Natural killer cell (primary cell): ENCODE results near the gene SLC35F1. TPM values are rescaled to one million over a fixed set of nuclear protein-coding genes. Genes with fewer than 3 reads are reported as not detected.

Source experiments
- ATAC-seq, 3 donors: fragments of 150-1000 bp in 2 of 3; fragments of 200-7000 bp in 1 of 3; cut with Tn5 transposase; 1 replicate in 1 of 3; 2 replicates in 2 of 3; pipeline ENCODE4 v1.10.0; 2021; ENCODE audit warnings: mild to moderate bottlenecking in 2 of 3, moderate library complexity in 2 of 3
- DNase-seq, 2 donors: peaks; one replicate each; pipeline versions ENCODE4 v3.0.0 to v3.0.0-alpha.2; 2013 to 2021; ENCODE audit warnings: mixed read lengths in 1 of 2
- H3K27ac ChIP-seq: one replicate; pipeline ENCODE4 v1.5.1; 2013; ENCODE audit warnings: mild to moderate bottlenecking, low read length
- H3K27me3 ChIP-seq: one replicate; pipeline ENCODE4 v1.6.1; 2013; ENCODE audit warnings: low read length; ENCODE audit not compliant: control insufficient read depth, insufficient read depth
- H3K36me3 ChIP-seq: one replicate; pipeline ENCODE4 v1.6.1; 2013; ENCODE audit warnings: low read length; ENCODE audit not compliant: control insufficient read depth, insufficient read depth
- H3K4me1 ChIP-seq: one replicate; pipeline ENCODE4 v1.6.1; 2013; ENCODE audit warnings: low read length; ENCODE audit not compliant: control insufficient read depth, insufficient read depth
- H3K4me3 ChIP-seq: one replicate; pipeline ENCODE4 v1.5.1; 2013; ENCODE audit warnings: low read length
- H3K9me3 ChIP-seq: one replicate; pipeline ENCODE4 v1.6.1; 2013; ENCODE audit warnings: low read length; ENCODE audit not compliant: control insufficient read depth, insufficient read depth
- H3K27ac Mint-ChIP-seq, 2 donors: one replicate each; pipeline ENCODE4 v1.8.0; 2022; ENCODE audit warnings: mild to moderate bottlenecking in 2 of 2, mixed read lengths in 2 of 2, moderate library complexity in 1 of 2
- H3K27me3 Mint-ChIP-seq, 2 donors: one replicate each; pipeline ENCODE4 v1.8.0; 2022; ENCODE audit warnings: low read depth in 2 of 2, mixed read lengths in 2 of 2
- H3K36me3 Mint-ChIP-seq: one replicate; pipeline ENCODE4 v1.8.0; 2022; ENCODE audit warnings: mixed read lengths
- H3K4me1 Mint-ChIP-seq, 2 donors: one replicate each; pipeline ENCODE4 v1.8.0; 2022; ENCODE audit warnings: mixed read lengths in 2 of 2
- H3K4me3 Mint-ChIP-seq: one replicate; pipeline ENCODE4 v1.8.0; 2022; ENCODE audit warnings: mild to moderate bottlenecking, moderate library complexity, mixed read lengths
- H3K9me3 Mint-ChIP-seq, 2 donors: one replicate each; pipeline ENCODE4 v1.8.0; 2022; ENCODE audit warnings: mixed read lengths in 2 of 2
- CTCF ChIP-seq: fragments of 200-600 bp; IDR thresholded peaks from one replicate; pipeline ENCODE4 v1.8.0; 2022; ENCODE audit warnings: antibody characterized with exemption
- WGBS: methylation state at CpG from one replicate; pipeline ENCODE4 v1.1.7; 2013; ENCODE audit warnings: missing lambda C conversion rate; ENCODE audit not compliant: insufficient coverage; 5-methylcytosine and 5-hydroxymethylcytosine counted together
- intact Hi-C: fragments of 100-400 bp; cut with micrococcal nuclease; formaldehyde crosslinking; loops from one replicate; pipeline ENCODE4 v1.14.2; 2022
- total RNA-seq, 4 donors: library from RNA; stranded (reverse); fragments of 120-200 nt in 1 of 4; gene quantifications; one replicate each; pipeline versions ENCODE4 v1.2.3 to v1.2.4, GENCODE V29; 2013 to 2022

The SLC35F1 gene
- total RNA-seq, 3 donors from 2014 or later (not counting 1 experiment from before 2014, with no cell fraction given), result not detected

DNA sequence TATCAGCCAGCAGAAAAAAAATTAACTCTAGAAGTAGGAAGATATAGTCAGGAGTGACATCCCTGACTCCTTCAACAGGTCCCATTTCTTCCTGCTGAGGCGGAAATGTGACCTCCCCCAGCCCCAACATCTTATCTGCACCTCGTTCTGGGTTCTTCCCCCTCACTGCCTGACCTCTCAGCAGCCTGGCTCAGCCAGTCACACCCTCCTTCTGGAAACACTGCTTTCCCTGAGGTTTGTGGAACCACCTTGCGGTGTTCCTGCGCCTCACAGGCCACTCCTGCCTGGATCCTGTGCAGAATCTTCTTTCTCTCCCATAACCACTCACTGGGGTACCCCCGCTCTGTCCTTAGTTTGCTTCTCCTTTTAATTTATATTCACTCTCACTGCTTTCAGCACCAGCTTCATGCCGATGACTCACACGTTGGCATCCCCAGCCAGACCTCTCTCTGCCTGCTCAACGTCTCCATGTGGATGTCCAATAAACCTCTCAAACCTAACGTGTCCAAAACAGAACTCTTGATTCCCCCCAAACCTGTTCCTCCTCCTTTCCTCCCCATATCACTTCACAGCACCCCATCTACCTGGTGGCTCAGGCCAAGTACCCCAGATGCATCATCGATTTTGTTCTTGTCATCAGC lies 418.3 kb downstream of the SLC35F1 start:
- H3K36me3 Mint-ChIP-seq, result no peaks in the 10 kb centered on the region
- Histone ChIP-seq H3K4me3 (no peak overlapping the region), H3K4me1 (no peaks in the 10 kb centered on the region), H3K36me3 (no peaks in the 10 kb centered on the region), H3K27me3 (no peaks in the 10 kb centered on the region), H3K9me3 (no peaks in the 10 kb centered on the region), H3K27ac (no peak overlapping the region)
- ATAC-seq, result no peak
- no peak overlapping the region for H3K4me3 Mint-ChIP-seq
- 84% methylated on average over 10 of the region's 10 CpGs for WGBS
- H3K27ac Mint-ChIP-seq, result no peak overlapping the region
- intact Hi-C loops, result no loop called here
- DNase-seq, result no peak
- H3K4me1 Mint-ChIP-seq, result no peaks in the 10 kb centered on the region
- H3K9me3 Mint-ChIP-seq, result peaks cover 0 to 4% of the 10 kb centered on the region in 2 donors
- TF ChIP-seq CTCF, result no peak
- peaks cover 11 to 16% of the 10 kb centered on the region in 2 donors for H3K27me3 Mint-ChIP-seq

DNA sequence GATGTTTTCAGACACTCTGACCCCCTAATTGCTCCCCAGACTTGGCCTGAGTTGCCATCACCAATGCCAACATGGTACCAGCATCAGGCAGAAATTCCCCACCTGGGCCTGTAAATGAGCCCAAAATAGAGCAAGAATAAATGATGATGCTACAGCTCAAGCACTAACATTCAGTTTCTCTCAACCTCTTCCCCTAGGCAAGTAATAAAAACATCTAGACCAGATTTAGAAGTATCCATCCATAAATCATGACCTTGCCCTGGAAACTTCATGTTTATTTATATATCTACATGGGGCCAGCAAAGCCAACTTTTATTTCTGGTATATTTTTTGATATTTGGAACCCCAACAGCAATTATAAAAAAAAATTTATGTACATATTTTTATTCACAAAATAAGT lies 419.6 kb downstream of the SLC35F1 start:
- Histone ChIP-seq H3K9me3 (no peaks in the 10 kb centered on the region), H3K4me1 (no peaks in the 10 kb centered on the region), H3K4me3 (no peak overlapping the region), H3K27me3 (no peaks in the 10 kb centered on the region), H3K36me3 (no peaks in the 10 kb centered on the region), H3K27ac (no peak overlapping the region)
- Mint-ChIP-seq H3K9me3 (peaks cover 0 to 4% of the 10 kb centered on the region in 2 donors), H3K36me3 (no peaks in the 10 kb centered on the region), H3K4me3 (no peak overlapping the region), H3K27ac (no peak overlapping the region), H3K27me3 (peaks cover 11 to 16% of the 10 kb centered on the region in 2 donors), H3K4me1 (no peaks in the 10 kb centered on the region)
- intact Hi-C loops, result no loop called here
- TF ChIP-seq CTCF, result no peak
- ATAC-seq (no peak), DNase-seq (no peak)

DNA sequence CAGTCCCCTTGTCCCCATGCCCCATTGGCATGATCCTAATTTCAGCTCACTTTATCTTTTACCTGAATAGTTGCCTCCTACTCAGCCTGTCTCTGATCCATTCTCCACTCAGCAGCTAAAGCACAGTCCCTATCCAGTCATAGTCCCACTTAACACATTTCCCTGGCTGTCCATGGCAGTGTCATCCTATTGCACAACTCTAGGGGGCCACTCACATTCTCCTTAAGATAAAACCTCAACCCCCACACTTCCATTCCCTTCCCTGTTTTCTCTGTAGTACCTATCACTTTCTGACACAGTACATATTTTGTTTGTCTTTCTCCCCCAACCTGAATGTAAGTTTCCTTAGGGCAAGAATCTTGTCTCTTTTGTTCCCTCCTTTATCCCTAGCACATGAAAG lies 420.2 kb downstream of the SLC35F1 start:
- Histone ChIP-seq H3K4me3 (no peak overlapping the region), H3K4me1 (no peaks in the 10 kb centered on the region), H3K9me3 (no peaks in the 10 kb centered on the region), H3K27ac (no peak overlapping the region), H3K36me3 (no peaks in the 10 kb centered on the region), H3K27me3 (no peaks in the 10 kb centered on the region)
- Mint-ChIP-seq H3K9me3 (peaks cover 0 to 4% of the 10 kb centered on the region in 2 donors), H3K27me3 (peaks cover 11 to 16% of the 10 kb centered on the region in 2 donors), H3K27ac (no peak overlapping the region), H3K36me3 (no peaks in the 10 kb centered on the region), H3K4me3 (no peak overlapping the region), H3K4me1 (no peaks in the 10 kb centered on the region)
- no peak for TF ChIP-seq CTCF
- no peak for DNase-seq
- ATAC-seq, result no peak
- intact Hi-C loops, result no loop called here

- no peaks in the 10 kb centered on the region for H3K9me3 ChIP-seq
- H3K4me1 ChIP-seq, result no peaks in the 10 kb centered on the region
- no peak for DNase-seq
- Mint-ChIP-seq H3K4me1 (no peaks in the 10 kb centered on the region), H3K9me3 (peaks cover 4 to 10% of the 10 kb centered on the region in 2 donors), H3K36me3 (no peaks in the 10 kb centered on the region), H3K27ac (no peak overlapping the region), H3K27me3 (no peaks in the 10 kb centered on the region), H3K4me3 (no peak overlapping the region)
- no peaks in the 10 kb centered on the region for H3K27me3 ChIP-seq
- intact Hi-C loops, result no loop called here
- H3K4me3 ChIP-seq, result no peak overlapping the region
- H3K36me3 ChIP-seq, result no peaks in the 10 kb centered on the region
- TF ChIP-seq CTCF, result no peak
- no peak for ATAC-seq
- 100% methylated on average over 1 of the region's 1 CpG for WGBS
- no peak overlapping the region for H3K27ac ChIP-seq
These were observed 426.7 kb downstream of the SLC35F1 start for GRCh38 chr6:118333772-118334171.
